PC-9 (cell line): ENCODE measurements around the gene C1QTNF1. TPM values are rescaled to one million over a fixed set of nuclear protein-coding genes. Genes with fewer than 3 reads are reported as not detected.

Experiments
- BruUV-seq: library from RNA; stranded (reverse); fragments of 400-500 nt; replicated peaks from 2 replicates; lab custom pipeline; 2021; lab: Mats Ljungman, UMichigan
- CTCF ChIA-PET: fragments of 300-600 bp; sonication (Branson Sonifier 250); formaldehyde crosslinking; loops from one replicate; lab custom pipeline; 2022; ENCODE audit warnings: antibody characterized with exemption; lab: Charles Lee
- POLR2A ChIA-PET: fragments of 300-600 bp; sonication (Branson Sonifier 250); formaldehyde crosslinking; loops from one replicate; lab custom pipeline; 2022; ENCODE audit warnings: antibody characterized with exemption; ENCODE audit not compliant: unreplicated experiment; lab: Charles Lee
- DNase-seq, 2 experiments: peaks; one replicate each; pipeline versions ENCODE4 v3.0.0 to v3.0.0-alpha.2; 2015 to 2022; ENCODE audit warnings: mixed read lengths in 1 of 2
- H2AFZ ChIP-seq: fragments of 200-600 bp; sonication (generic); 2 replicates; pipeline ENCODE4 v1.8.1; 2017; ENCODE audit warnings: antibody characterized with exemption
- H3F3A ChIP-seq: fragments of 200-600 bp; sonication (generic); 2 replicates; pipeline ENCODE4 v1.8.1; 2017; ENCODE audit warnings: antibody characterized with exemption, mild to moderate bottlenecking, low read depth; ENCODE audit not compliant: insufficient read depth
- H3K27ac ChIP-seq: fragments of 200-600 bp; sonication (generic); 2 replicates; pipeline ENCODE4 v1.6.1; 2016; ENCODE audit warnings: mixed run types
- H3K27me3 ChIP-seq: fragments of 200-600 bp; sonication (generic); 2 replicates; pipeline ENCODE4 v1.6.1; 2016; ENCODE audit warnings: low read depth, mixed run types; ENCODE audit not compliant: insufficient read depth
- H3K36me3 ChIP-seq: fragments of 200-600 bp; sonication (generic); 2 replicates; pipeline ENCODE4 v1.6.1; 2016; ENCODE audit warnings: low read depth, mixed run types
- H3K4me1 ChIP-seq: fragments of 200-600 bp; sonication (generic); replicated peaks from 2 replicates; pipeline ENCODE4 v1.6.1; 2016; ENCODE audit warnings: mixed run types; ENCODE audit not compliant: insufficient read depth
- H3K4me2 ChIP-seq: fragments of 200-600 bp; sonication (generic); 2 replicates; pipeline ENCODE4 v1.6.1; 2017; ENCODE audit warnings: mixed run types
- H3K4me3 ChIP-seq: fragments of 200-600 bp; sonication (generic); 2 replicates; pipeline ENCODE4 v1.6.1; 2016; ENCODE audit warnings: mixed run types
- H3K79me2 ChIP-seq: fragments of 200-600 bp; sonication (generic); 2 replicates; pipeline ENCODE4 v1.6.1; 2017; ENCODE audit warnings: low read depth, mixed run types
- H3K9me2 ChIP-seq: fragments of 200-600 bp; sonication (generic); 2 replicates; pipeline ENCODE4 v1.8.1; 2017; ENCODE audit warnings: mild to moderate bottlenecking; ENCODE audit not compliant: insufficient read depth
- H3K9me3 ChIP-seq: fragments of 200-600 bp; sonication (generic); 2 replicates; pipeline ENCODE4 v1.8.1; 2016; ENCODE audit warnings: low read depth; ENCODE audit not compliant: insufficient read depth
- H4K20me1 ChIP-seq: fragments of 200-600 bp; sonication (generic); 2 replicates; pipeline ENCODE4 v1.8.1; 2017; ENCODE audit not compliant: insufficient read depth
- EZH2 ChIP-seq: fragments of 200-600 bp; sonication (generic); IDR thresholded peaks from 2 replicates; pipeline ENCODE4 v1.8.0; 2017; ENCODE audit warnings: antibody characterized with exemption, low read depth
- intact Hi-C: fragments of 100-400 bp; cut with micrococcal nuclease; formaldehyde crosslinking; loops from one replicate; pipeline ENCODE4 v1.10.0; 2022; ENCODE audit not compliant: unreplicated experiment
- total RNA-seq: library from RNA; stranded (reverse); gene quantifications from 2 replicates; pipeline ENCODE4 v1.2.3, GENCODE V29; 2021
- TF ChIP-seq, protein P1 (sequence below): fragments of 200-600 bp; sonication (generic); conservative IDR thresholded peaks from 2 replicates; pipeline ENCODE4 v1.6.1; 2017; ENCODE audit warnings: mixed run types, antibody characterized with exemption, mild to moderate bottlenecking, moderate library complexity

The C1QTNF1 gene
- total RNA-seq, 1 experiment from 2014 or later: 3.4 TPM

DNA sequence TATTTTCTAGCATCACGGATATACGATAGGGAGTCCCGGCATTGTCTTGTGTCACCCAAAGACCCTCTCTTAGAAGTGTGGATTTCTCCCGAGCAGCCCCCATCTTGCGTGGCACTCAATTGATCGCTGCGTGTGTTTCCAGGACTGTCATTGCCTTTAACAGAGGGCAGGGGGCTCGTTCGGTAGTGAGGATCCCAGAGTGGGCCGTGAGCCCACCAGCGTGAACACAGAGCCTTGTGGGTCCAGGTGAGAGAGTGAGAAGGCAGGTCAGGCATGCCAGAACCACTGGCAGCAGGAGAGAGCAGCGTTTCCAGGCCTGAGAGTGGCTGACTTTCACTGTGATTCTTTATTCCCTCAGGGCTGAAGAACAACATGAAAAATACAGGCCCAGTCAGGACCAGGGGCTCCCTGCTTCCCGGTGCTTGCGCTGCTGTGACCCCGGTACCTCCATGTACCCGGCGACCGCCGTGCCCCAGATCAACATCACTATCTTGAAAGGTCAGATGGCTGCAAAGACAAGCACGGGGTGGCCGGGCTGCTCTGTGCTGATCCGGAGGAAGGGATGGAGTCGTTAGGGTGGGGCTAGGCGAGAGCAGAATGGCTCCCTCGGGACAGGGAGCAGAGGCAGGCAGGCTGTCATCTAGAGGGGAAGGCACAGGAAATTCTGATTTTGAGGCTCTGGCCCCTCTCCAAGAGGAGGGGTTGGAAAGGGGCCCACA is 22.4 kb downstream of the C1QTNF1 start:
- Histone ChIP-seq H3K4me2 (no peak overlapping the region), H3K4me3 (no peak overlapping the region), H3K9me3 (no peaks in the 10 kb centered on the region), H3K27ac (no peak overlapping the region), H3K36me3 (no peaks in the 10 kb centered on the region), H2AFZ (no peak overlapping the region), H3K9me2 (no peaks in the 10 kb centered on the region), H3K4me1 (no peaks in the 10 kb centered on the region), H4K20me1 (no peaks in the 10 kb centered on the region), H3K79me2 (no peaks in the 10 kb centered on the region), H3K27me3 (no peaks in the 10 kb centered on the region), H3F3A (peaks cover 9% of the 10 kb centered on the region)
- CTCF ChIA-PET: interaction anchor here (0.6 to 1.3 kb wide), 4 partner anchors 24 to 720 kb away, joined by 4 read pairs; no protein-coding TSS in a partner anchor
- no TSS peak for BruUV-seq
- TF ChIP-seq, protein P1, sequence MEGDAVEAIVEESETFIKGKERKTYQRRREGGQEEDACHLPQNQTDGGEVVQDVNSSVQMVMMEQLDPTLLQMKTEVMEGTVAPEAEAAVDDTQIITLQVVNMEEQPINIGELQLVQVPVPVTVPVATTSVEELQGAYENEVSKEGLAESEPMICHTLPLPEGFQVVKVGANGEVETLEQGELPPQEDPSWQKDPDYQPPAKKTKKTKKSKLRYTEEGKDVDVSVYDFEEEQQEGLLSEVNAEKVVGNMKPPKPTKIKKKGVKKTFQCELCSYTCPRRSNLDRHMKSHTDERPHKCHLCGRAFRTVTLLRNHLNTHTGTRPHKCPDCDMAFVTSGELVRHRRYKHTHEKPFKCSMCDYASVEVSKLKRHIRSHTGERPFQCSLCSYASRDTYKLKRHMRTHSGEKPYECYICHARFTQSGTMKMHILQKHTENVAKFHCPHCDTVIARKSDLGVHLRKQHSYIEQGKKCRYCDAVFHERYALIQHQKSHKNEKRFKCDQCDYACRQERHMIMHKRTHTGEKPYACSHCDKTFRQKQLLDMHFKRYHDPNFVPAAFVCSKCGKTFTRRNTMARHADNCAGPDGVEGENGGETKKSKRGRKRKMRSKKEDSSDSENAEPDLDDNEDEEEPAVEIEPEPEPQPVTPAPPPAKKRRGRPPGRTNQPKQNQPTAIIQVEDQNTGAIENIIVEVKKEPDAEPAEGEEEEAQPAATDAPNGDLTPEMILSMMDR: no peak; the same call in 1 of the 2 replicates
- intact Hi-C loops: loop anchor here (1.0 kb wide), 3 partner anchors 36 to 347 kb away; no protein-coding TSS in a partner anchor
- POLR2A ChIA-PET: no interaction called here
- no peak for DNase-seq

GRCh38 chr17:79046916-79047280 is 22.9 kb downstream of the C1QTNF1 start:
- Histone ChIP-seq H3K27ac (no peak overlapping the region), H3K27me3 (no peaks in the 10 kb centered on the region), H2AFZ (no peak overlapping the region), H3K9me2 (no peaks in the 10 kb centered on the region), H3K36me3 (no peaks in the 10 kb centered on the region), H3K79me2 (no peaks in the 10 kb centered on the region), H3K4me2 (no peak overlapping the region), H3K4me1 (no peaks in the 10 kb centered on the region), H3F3A (peaks cover 9% of the 10 kb centered on the region), H4K20me1 (no peaks in the 10 kb centered on the region), H3K9me3 (no peaks in the 10 kb centered on the region), H3K4me3 (no peak overlapping the region)
- TF ChIP-seq, protein P1: no peak
- no peak for DNase-seq
- ChIA-PET POLR2A (no interaction called here), CTCF (no interaction called here)
- intact Hi-C loops: loop anchor here (1.0 kb wide), 3 partner anchors 35 to 346 kb away; no protein-coding TSS in a partner anchor
- BruUV-seq: no TSS peak

GRCh38 chr17:79047291-79047920 is 23.4 kb downstream of the C1QTNF1 start:
- no peak for TF ChIP-seq EZH2
- TF ChIP-seq, protein P1: no peak
- Histone ChIP-seq H3K4me3 (no peak overlapping the region), H3K36me3 (no peaks in the 10 kb centered on the region), H4K20me1 (no peaks in the 10 kb centered on the region), H3K9me3 (no peaks in the 10 kb centered on the region), H3K79me2 (no peaks in the 10 kb centered on the region), H3K9me2 (no peaks in the 10 kb centered on the region), H3K4me1 (no peaks in the 10 kb centered on the region), H3K4me2 (no peak overlapping the region), H2AFZ (no peak overlapping the region), H3F3A (peaks cover 9% of the 10 kb centered on the region), H3K27me3 (no peaks in the 10 kb centered on the region), H3K27ac (no peak overlapping the region)
- ChIA-PET POLR2A (no interaction called here), CTCF (no interaction called here)
- intact Hi-C loops: no loop called here
- BruUV-seq: no TSS peak
- no peak for DNase-seq
